ENCODE measurements around the gene PTCD2.
A peak's percentile ranks its signal among the peaks of the same experiment; 100 is the strongest.

PTCD2 gene

GRCh38 chr5:72347801-72348308 is 27.7 kb downstream of the PTCD2 start:
- DNase-seq = peak in 1 of 2 donors; percentile 27

GRCh38 chr5:72351376-72351775 is 31.2 kb downstream of the PTCD2 start:
- DNase-seq = peak in 1 of 2 donors; percentile 17

- peak in 1 of 2 donors; percentile 44 for DNase-seq
Measured at GRCh38 chr5:72352616-72353015, 32.4 kb downstream of the PTCD2 start.

GRCh38 chr5:72353046-72353445 is 32.9 kb downstream of the PTCD2 start:
- no peak for DNase-seq

GRCh38 chr5:72355706-72356299 is 35.6 kb downstream of the PTCD2 start:
- peak in 1 of 2 donors; percentile 50 for DNase-seq

GRCh38 chr5:72356361-72356760 is 36.2 kb downstream of the PTCD2 start:
- DNase-seq = no peak

GRCh38 chr5:72358925-72359324 is 38.8 kb downstream of the PTCD2 start:
- no peak for DNase-seq

GRCh38 chr5:72359886-72360285 is 39.7 kb downstream of the PTCD2 start:
- DNase-seq = no peak

GRCh38 chr5:72363166-72363802 is 43.1 kb downstream of the PTCD2 start:
- no peak for DNase-seq

GRCh38 chr5:72364171-72364570 is 44.0 kb downstream of the PTCD2 start:
- DNase-seq = no peak

GRCh38 chr5:72364951-72365350 is 44.8 kb downstream of the PTCD2 start:
- DNase-seq = no peak

GRCh38 chr5:72366324-72366976 is 46.3 kb downstream of the PTCD2 start:
- DNase-seq = peak; percentile 79 to 81

- peak in 1 of 2 donors; percentile 48 for DNase-seq
Measured at GRCh38 chr5:72368271-72368670, 48.1 kb downstream of the PTCD2 start.

- DNase-seq = no peak
Measured at GRCh38 chr5:72369301-72369700, 49.1 kb downstream of the PTCD2 start.

GRCh38 chr5:72369711-72370110 is 49.5 kb downstream of the PTCD2 start:
- DNase-seq = no peak

GRCh38 chr5:72372331-72372730 is 52.2 kb downstream of the PTCD2 start:
- DNase-seq = no peak

- DNase-seq = peak in 1 of 2 donors; percentile 88
Measured at GRCh38 chr5:72372923-72373322, 52.8 kb downstream of the PTCD2 start.

- DNase-seq = no peak
Measured at GRCh38 chr5:72374844-72375243, 54.7 kb downstream of the PTCD2 start.

- DNase-seq = no peak
Measured at GRCh38 chr5:72376381-72376780, 56.2 kb downstream of the PTCD2 start.

GRCh38 chr5:72377910-72378638 is 57.9 kb downstream of the PTCD2 start:
- no peak for DNase-seq

- peak; percentile 72 to 80 for DNase-seq
Measured at GRCh38 chr5:72378639-72379289, 58.6 kb downstream of the PTCD2 start.

- peak in 1 of 2 donors; percentile 27 for DNase-seq
Measured at GRCh38 chr5:72379936-72380335, 59.8 kb downstream of the PTCD2 start.
